CD14-positive monocyte (primary cell): ENCODE data around the gene ABCA7. TPM values are rescaled to one million over a fixed set of nuclear protein-coding genes. Genes with fewer than 3 reads are reported as not detected.

ENCODE experiments used
- DNase-seq, 3 donors: peaks; one replicate each; pipeline ENCODE4 v3.0.0-alpha.2; 2011 to 2022
- H2AFZ ChIP-seq: 2 replicates; pipeline ENCODE4 v1.6.0; 2012; ENCODE audit warnings: mild to moderate bottlenecking, low read depth, low read length, inconsistent platforms; ENCODE audit not compliant: insufficient read depth, poor library complexity, severe bottlenecking
- H3K27ac ChIP-seq, 2 donors: 1 replicate in 1 of 2; 2 replicates in 1 of 2; pipeline ENCODE4 v1.5.1; 2012 to 2013; ENCODE audit warnings: low read length in 2 of 2, control low read depth in 1 of 2, inconsistent platforms in 1 of 2, low read depth in 1 of 2, mild to moderate bottlenecking in 1 of 2
- H3K27me3 ChIP-seq, 2 donors: one replicate each; pipeline versions ENCODE4 v1.6.0 to v1.6.1; 2011 to 2013; ENCODE audit warnings: low read length in 2 of 2; ENCODE audit not compliant: control insufficient read depth in 2 of 2, insufficient read depth in 2 of 2
- H3K36me3 ChIP-seq, 2 donors: replicated peaks in 1 of 2; 1 replicate in 1 of 2; 2 replicates in 1 of 2; pipeline versions ENCODE4 v1.5.1 to v1.6.1; 2012 to 2013; ENCODE audit warnings: low read length in 2 of 2, control low read depth in 1 of 2, inconsistent platforms in 1 of 2, mild to moderate bottlenecking in 1 of 2; ENCODE audit not compliant: insufficient read depth in 2 of 2, control insufficient read depth in 1 of 2
- H3K4me1 ChIP-seq, 2 donors: 1 replicate in 1 of 2; 2 replicates in 1 of 2; pipeline versions ENCODE4 v1.5.1 to v1.6.1; 2012 to 2013; ENCODE audit warnings: low read length in 2 of 2, control low read depth in 1 of 2, inconsistent platforms in 1 of 2, mild to moderate bottlenecking in 1 of 2, moderate library complexity in 1 of 2; ENCODE audit not compliant: insufficient read depth in 2 of 2, control insufficient read depth in 1 of 2
- H3K4me2 ChIP-seq: replicated peaks from 2 replicates; pipeline ENCODE3; 2012; ENCODE audit warnings: low read length, moderate library complexity, mild to moderate bottlenecking; ENCODE audit not compliant: poor library complexity, severe bottlenecking; ENCODE audit errors: extremely low read depth
- H3K4me3 ChIP-seq, 3 experiments: fragments of 200-600 bp in 1 of 3; sonication (generic) in 1 of 3; replicated peaks in 1 of 3; 1 replicate in 2 of 3; 2 replicates in 1 of 3; pipeline ENCODE4 v1.5.1; 2011 to 2013; ENCODE audit warnings: low read length in 3 of 3, mild to moderate bottlenecking in 3 of 3, control low read depth in 2 of 3, low read depth in 2 of 3, inconsistent platforms in 1 of 3, moderate library complexity in 1 of 3
- H3K79me2 ChIP-seq: 2 replicates; pipeline ENCODE4 v1.6.0; 2012; ENCODE audit warnings: mild to moderate bottlenecking, control low read depth, inconsistent platforms, low read length, moderate library complexity; ENCODE audit not compliant: insufficient read depth
- H3K9ac ChIP-seq: 2 replicates; pipeline ENCODE4 v1.6.0; 2017; ENCODE audit warnings: low read length, mild to moderate bottlenecking; ENCODE audit not compliant: insufficient read depth, poor library complexity, severe bottlenecking
- H3K9me3 ChIP-seq, 2 donors: replicated peaks in 1 of 2; 1 replicate in 1 of 2; 2 replicates in 1 of 2; pipeline versions ENCODE4 v1.5.1 to v1.6.1; 2012 to 2013; ENCODE audit warnings: low read length in 2 of 2, control low read depth in 1 of 2; ENCODE audit not compliant: control insufficient read depth in 1 of 2, insufficient read depth in 1 of 2
- H4K20me1 ChIP-seq: 2 replicates; pipeline ENCODE4 v1.6.0; 2012; ENCODE audit warnings: mild to moderate bottlenecking, low read length, control low read depth, moderate library complexity; ENCODE audit not compliant: insufficient read depth
- H3K27ac Mint-ChIP-seq, 7 donors: one replicate each; pipeline ENCODE4 v1.8.0; 2020; ENCODE audit warnings: mild to moderate bottlenecking in 7 of 7, mixed read lengths in 7 of 7, moderate library complexity in 6 of 7, inconsistent platforms in 2 of 7
- H3K27me3 Mint-ChIP-seq, 3 donors: one replicate each; pipeline ENCODE4 v1.8.0; 2021 to 2022; ENCODE audit warnings: low read depth in 3 of 3, mild to moderate bottlenecking in 3 of 3, mixed read lengths in 3 of 3, moderate library complexity in 3 of 3, inconsistent platforms in 1 of 3
- H3K36me3 Mint-ChIP-seq, 2 donors: one replicate each; pipeline ENCODE4 v1.8.0; 2020; ENCODE audit warnings: mixed read lengths in 2 of 2, inconsistent platforms in 1 of 2, mild to moderate bottlenecking in 1 of 2
- H3K4me1 Mint-ChIP-seq: one replicate; pipeline ENCODE4 v1.8.0; 2020; ENCODE audit warnings: mild to moderate bottlenecking, mixed read lengths
- H3K4me3 Mint-ChIP-seq, 2 donors: one replicate each; pipeline ENCODE4 v1.8.0; 2020; ENCODE audit warnings: mild to moderate bottlenecking in 2 of 2, mixed read lengths in 2 of 2, moderate library complexity in 1 of 2
- H3K9me3 Mint-ChIP-seq, 7 donors: one replicate each; pipeline ENCODE4 v1.8.0; 2020 to 2022; ENCODE audit warnings: mixed read lengths in 7 of 7, mild to moderate bottlenecking in 6 of 7, moderate library complexity in 6 of 7, inconsistent platforms in 2 of 7
- WGBS: methylation state at CpG from one replicate; pipeline ENCODE4 v1.1.5; 2013; ENCODE audit warnings: missing lambda C conversion rate; ENCODE audit not compliant: insufficient coverage; 5-methylcytosine and 5-hydroxymethylcytosine counted together
- intact Hi-C, 2 donors: fragments of 100-400 bp; cut with micrococcal nuclease; formaldehyde crosslinking; loops; one replicate each; pipeline versions ENCODE4 v1.15.0 to v1.15.1; 2023
- polyA plus RNA-seq, 3 donors: library from polyadenylated mRNA; depleted of rRNA in 1 of 3; unstranded in 2 of 3; stranded (reverse) in 1 of 3; fragments of 300-500 nt in 2 of 3; fragments of >200 nt in 1 of 3; fragmentation: Illumina TruSeq in 2 of 3; gene quantifications; 1 replicate in 2 of 3; 2 replicates in 1 of 3; pipeline ENCODE4 v1.2.3, GENCODE V29; 2012 to 2021
- TF ChIP-seq, protein P1 (sequence below): fragments of 200-600 bp; IDR thresholded peaks from one replicate; pipeline ENCODE4 v1.8.0; 2022; ENCODE audit warnings: antibody characterized with exemption, mild to moderate bottlenecking

The ABCA7 gene
- polyA plus RNA-seq, 3 donors: 1.7 to 104 (median 7.8) TPM

- peaks cover 44 to 47% of the 10 kb centered on the region in 2 donors for H3K36me3 ChIP-seq
- Mint-ChIP-seq H3K27ac (no peak overlapping the region), H3K27me3 (peaks cover 0 to 1% (median 0%) of the 10 kb centered on the region in 3 donors), H3K36me3 (peaks cover 14 to 46% of the 10 kb centered on the region in 2 donors), H3K4me3 (no peak overlapping the region), H3K4me1 (peaks cover 38% of the 10 kb centered on the region), H3K9me3 (no peaks in the 10 kb centered on the region)
- DNase-seq: no peak
- intact Hi-C loops: no loop called here
- no peak overlapping the region for H3K27ac ChIP-seq
- no peaks in the 10 kb centered on the region for H3K27me3 ChIP-seq
- WGBS: 94% methylated on average over 24 of the region's 29 CpGs
- no peak overlapping the region for H3K9ac ChIP-seq
- H2AFZ ChIP-seq: no peak overlapping the region
- no peak overlapping the region for H3K4me2 ChIP-seq
- H3K9me3 ChIP-seq: no peaks in the 10 kb centered on the region
- no peak overlapping the region for H3K4me3 ChIP-seq
- peaks cover 37 to 42% of the 10 kb centered on the region in 2 donors for H3K4me1 ChIP-seq
- TF ChIP-seq, protein P1, sequence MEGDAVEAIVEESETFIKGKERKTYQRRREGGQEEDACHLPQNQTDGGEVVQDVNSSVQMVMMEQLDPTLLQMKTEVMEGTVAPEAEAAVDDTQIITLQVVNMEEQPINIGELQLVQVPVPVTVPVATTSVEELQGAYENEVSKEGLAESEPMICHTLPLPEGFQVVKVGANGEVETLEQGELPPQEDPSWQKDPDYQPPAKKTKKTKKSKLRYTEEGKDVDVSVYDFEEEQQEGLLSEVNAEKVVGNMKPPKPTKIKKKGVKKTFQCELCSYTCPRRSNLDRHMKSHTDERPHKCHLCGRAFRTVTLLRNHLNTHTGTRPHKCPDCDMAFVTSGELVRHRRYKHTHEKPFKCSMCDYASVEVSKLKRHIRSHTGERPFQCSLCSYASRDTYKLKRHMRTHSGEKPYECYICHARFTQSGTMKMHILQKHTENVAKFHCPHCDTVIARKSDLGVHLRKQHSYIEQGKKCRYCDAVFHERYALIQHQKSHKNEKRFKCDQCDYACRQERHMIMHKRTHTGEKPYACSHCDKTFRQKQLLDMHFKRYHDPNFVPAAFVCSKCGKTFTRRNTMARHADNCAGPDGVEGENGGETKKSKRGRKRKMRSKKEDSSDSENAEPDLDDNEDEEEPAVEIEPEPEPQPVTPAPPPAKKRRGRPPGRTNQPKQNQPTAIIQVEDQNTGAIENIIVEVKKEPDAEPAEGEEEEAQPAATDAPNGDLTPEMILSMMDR: no peak
- H4K20me1 ChIP-seq: peaks cover 97% of the 10 kb centered on the region
- H3K79me2 ChIP-seq: peaks cover 72% of the 10 kb centered on the region
Observed at GRCh38 chr19:1015061-1015781, 24.7 kb upstream of the ABCA7 start.

GRCh38 chr19:1015782-1016646 lies 23.9 kb upstream of the ABCA7 start:
- peaks cover 94% of the 10 kb centered on the region for H4K20me1 ChIP-seq
- peak overlapping the region in 1 of 2 donors; percentile 8 for H3K27ac ChIP-seq
- no peaks in the 10 kb centered on the region for H3K9me3 Mint-ChIP-seq
- no peak overlapping the region for H3K9ac ChIP-seq
- no peak overlapping the region for H2AFZ ChIP-seq
- H3K9me3 ChIP-seq: no peaks in the 10 kb centered on the region
- H3K36me3 Mint-ChIP-seq: peaks cover 13 to 43% of the 10 kb centered on the region in 2 donors
- no peak overlapping the region for H3K4me3 Mint-ChIP-seq
- H3K27ac Mint-ChIP-seq: peak overlapping the region in 2 of 7 donors; percentile 30 to 81
- H3K79me2 ChIP-seq: peaks cover 78% of the 10 kb centered on the region
- H3K27me3 Mint-ChIP-seq: peaks cover 0 to 1% (median 0%) of the 10 kb centered on the region in 3 donors
- intact Hi-C loops: no loop called here
- TF ChIP-seq, protein P1: no peak
- no peak for DNase-seq
- H3K36me3 ChIP-seq: peaks cover 39% of the 10 kb centered on the region in 2 donors
- no peaks in the 10 kb centered on the region for H3K27me3 ChIP-seq
- H3K4me1 ChIP-seq: peaks cover 39 to 46% of the 10 kb centered on the region in 2 donors
- H3K4me1 Mint-ChIP-seq: peaks cover 39% of the 10 kb centered on the region
- H3K4me2 ChIP-seq: no peak overlapping the region
- 90% methylated on average over 30 of the region's 31 CpGs for WGBS
- H3K4me3 ChIP-seq: no peak overlapping the region
